GF-D8 (cell line): Measurements from ENCODE around the gene SPHKAP.
"Not testable (repeated sequence)": the region's sequence is repeated elsewhere in the genome, so short reads cannot be mapped to it uniquely, and the experiment has no call there.

Experiments used
- DNase-seq: peaks from one replicate; lab custom pipeline; 2025; lab: John Stamatoyannopoulos, UW

SPHKAP gene

DNA sequence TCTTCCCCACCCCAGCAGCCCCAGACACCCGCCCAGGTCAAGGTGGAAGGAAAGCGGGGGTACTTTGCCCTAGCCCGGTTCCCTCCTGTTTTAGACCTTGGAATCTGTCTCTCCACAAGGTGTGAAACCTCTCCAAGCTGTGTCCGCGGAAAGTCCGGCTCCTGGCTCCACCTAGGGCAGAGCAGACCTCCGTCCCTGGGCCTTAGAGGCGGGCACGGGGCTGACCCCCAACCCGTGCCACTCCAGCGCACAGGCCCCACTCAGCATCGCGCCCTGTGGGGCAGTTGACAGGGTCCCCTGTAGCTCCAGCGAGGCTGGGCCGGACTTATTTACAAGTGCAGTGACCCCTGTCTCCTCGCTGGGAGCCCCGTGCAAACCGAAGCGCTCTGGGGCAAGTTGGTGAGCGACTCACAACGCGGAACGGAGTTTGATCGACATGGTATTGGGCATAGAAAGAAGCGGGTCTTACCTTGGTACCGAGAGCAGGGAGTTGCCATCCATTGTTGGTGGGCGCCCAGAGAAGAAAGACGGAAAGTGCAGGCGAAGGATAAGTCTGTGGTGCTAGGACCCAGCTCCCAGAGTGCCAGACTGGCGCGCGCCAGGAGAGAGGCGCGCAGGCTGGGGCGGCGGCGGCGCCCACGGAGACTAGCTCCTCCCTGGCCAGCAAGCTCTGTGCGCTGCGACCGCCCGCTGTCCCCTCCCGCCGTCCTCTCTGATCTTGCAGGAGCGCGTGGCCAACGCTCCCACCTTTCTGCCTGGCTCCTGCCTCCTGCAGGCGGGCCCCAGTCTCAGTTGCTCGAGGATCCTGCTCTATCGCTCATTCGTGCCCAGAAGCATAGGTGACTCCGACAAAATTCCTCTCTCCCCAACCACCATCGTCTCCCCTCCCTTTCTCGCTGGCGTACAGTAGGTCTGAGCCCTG, at the start of gene SPHKAP:
Gene SPHKAP, minus strand, starts transcription at position 590 of the 922 bp plus-strand sequence. Its CDS starts 89 bp downstream, at position 501.
- DNase-seq: no peak

GRCh38 chr2:228227466-228227865, 46.0 kb upstream of the SPHKAP start:
- DNase-seq: no peak

GRCh38 chr2:228224410-228224809, 42.9 kb upstream of the SPHKAP start:
- no peak for DNase-seq

DNA sequence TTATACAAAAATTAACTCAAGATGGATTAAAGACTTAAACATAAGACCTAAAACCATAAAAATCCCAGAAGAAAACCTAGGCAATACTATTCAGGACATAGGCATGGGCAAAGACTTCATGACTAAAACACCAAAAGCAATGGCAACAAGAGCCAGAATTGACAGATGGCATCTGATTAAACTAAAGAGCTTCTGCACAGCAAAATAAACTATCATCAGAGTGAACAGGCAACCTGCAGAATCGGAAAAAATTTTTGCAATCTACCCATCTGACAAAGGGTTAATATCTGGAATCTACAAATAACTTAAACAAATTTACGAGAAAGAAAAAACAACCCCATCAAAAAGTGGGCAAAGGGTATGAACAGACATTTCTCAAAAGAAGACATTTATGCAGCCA, 37.1 kb upstream of the SPHKAP start:
- DNase-seq: not testable (repeated sequence)

- no peak for DNase-seq
These were observed 16.0 kb upstream of the SPHKAP start for GRCh38 chr2:228197504-228197903.

DNA sequence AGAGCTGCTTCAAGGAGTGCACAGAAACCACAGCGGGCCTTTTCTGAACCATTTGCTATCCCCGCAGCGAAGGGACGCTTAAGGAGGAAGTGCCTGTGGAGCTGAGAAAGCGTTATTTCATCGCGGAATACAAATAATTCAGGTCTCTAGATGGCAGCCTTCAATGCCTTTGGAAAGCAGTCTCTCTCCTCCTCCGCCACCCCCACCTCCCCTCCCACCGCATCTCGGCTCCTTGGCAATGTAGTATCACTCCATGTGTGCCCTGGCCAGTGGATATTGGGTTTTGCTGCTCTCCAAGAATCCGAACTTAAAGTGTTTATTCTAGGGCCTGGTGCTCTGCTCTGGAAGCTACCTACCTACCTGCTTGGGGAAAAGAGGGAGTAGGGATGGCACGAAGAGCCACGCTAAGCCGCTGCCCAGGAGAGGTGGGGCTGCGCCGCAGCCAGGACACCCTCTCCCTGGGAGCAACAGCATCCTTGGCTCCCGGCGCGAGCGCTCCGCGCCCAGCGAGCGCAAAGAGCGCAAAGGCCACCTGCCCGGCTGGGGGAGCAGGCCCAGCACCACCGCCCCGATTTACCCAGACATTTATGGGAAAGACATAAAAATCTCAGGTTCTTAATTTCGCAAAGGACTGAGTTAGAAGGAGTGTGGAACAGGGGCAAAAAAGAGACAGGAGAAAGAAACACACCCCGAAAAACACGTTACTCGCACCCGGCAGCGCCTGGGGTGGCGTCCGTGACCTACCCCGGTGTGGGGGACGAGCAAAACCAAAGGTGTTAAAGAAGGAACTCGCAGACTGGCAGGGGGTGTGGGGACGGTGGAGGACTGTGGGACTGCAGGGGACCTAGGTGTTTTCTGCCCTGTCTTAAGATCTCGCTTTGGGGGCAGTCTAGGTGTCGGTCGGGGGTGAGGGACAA, 1.0 kb downstream of the SPHKAP start:
- DNase-seq: no peak

DNA sequence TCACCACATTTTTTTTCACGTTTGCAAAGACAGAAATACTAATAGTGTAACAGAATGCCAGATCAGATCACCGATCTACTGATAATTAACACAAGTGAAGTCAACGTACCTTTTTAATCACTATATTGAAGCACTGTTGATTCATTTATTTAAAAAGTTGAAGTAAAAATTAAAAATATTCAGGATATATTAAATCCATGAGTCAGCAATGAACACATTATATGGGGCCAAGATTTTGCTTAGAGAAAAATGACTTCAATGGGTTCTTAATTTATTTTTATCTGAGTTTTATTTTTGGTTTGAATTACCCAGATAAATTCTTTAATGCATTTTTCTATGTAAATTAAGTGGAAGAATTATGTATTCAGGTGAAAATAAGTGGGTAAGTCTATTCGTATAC, 14.2 kb downstream of the SPHKAP start:
- no peak for DNase-seq

GRCh38 chr2:228164718-228165117, 16.8 kb downstream of the SPHKAP start:
- DNase-seq: no peak

DNA sequence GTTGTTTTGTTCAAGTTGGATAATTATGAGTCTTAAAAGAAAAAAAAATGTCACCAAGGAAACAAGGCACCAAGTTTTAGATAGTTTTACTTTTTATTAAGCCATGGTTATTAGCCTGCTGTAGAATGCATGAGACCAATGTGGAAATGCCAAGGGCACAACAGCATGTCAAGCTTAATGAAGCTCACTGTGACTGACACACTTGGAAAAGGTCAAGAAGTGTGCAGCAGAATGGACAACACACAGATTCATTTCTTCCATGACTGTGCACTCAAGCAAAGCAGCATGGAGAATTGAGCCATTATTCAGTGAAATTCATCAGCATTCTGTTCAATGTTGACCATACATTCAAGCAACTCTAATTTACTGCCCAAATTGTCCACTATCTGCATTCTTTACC, 23.6 kb downstream of the SPHKAP start:
- no peak for DNase-seq

DNA sequence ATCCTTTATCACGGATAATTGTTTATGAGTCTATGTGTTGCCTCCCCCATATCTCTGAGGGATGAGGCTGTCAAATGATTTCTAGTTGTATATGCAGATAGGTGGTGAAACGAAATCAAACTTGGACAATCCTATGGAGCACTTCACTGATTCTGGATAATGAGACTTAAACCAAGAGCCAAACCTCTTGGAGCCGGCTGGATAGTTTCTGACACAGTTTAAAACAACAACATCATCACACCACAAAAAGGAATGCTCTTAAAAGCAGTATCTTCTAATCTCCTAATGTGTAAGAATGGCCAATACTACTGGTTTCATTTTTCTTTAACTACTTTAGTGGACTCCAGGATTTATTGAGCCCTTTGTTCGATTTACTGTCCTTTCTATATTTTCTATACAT, 36.5 kb downstream of the SPHKAP start:
- no peak for DNase-seq

DNA sequence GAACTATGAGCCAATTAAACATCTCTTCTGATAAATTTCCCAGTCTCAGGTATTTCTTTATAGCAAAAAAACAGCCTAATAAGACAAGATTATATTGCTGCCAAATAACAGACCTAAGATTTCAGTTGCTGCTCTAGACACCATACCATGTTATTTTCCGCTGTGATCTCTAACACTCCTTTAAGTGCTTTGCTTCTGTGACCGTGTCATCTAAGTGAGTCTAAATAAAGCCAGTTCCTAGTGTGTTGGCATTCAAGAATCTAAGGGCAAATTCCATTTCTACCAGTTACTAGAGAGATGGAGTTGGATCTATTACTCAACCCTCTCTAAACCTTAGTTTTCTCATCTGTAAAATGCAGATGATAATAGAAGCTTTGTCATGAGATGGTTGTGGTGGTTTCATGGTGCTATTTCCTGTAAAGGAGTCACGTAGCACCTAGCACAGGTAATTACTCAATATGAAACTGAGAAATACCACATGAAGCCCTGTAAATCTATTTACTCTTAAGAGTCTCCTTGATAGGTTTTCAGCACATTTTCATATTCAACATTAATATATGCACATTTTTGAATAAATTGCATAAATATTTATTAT, 40.5 kb downstream of the SPHKAP start:
- no peak for DNase-seq

DNA sequence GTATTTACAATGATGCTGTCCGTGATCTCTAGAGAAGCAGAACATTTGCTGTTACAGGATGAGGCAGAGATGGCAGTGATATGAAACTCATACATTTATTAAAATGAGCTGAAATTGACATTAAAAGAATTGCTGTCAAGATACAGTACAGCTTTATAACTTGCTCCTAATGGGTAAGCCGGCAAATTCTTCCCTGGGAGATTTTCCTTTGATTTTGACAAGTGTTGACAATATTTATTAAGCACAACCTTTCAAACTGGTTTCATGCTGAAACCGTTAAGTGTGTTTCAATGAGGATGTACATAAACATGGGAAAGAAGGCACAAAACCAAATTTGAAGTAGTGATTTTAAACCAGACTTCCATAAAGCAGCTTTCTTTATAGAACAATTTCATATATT, 45.5 kb downstream of the SPHKAP start:
- no peak for DNase-seq

DNA sequence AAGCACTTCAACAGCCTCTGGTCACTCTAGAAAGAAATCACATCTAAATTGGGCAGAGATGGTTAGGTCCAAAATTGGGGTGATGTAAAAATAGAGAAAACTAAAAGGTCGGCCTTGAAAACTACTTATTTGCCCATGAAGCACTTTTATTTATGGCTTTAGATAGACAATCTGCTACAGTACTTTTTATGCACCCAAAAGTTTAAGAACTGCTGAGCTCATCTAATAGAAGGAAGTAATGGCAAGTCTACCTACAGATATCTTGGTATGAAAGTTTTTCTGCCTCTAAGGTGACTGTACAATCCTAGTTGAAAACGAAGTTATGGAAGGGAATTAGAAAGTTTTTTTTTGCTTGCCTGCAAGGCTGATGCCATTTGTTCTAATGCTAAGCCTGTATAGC, 46.2 kb downstream of the SPHKAP start:
- DNase-seq: no peak

GRCh38 chr2:228131833-228132232, 49.7 kb downstream of the SPHKAP start:
- no peak for DNase-seq

DNA sequence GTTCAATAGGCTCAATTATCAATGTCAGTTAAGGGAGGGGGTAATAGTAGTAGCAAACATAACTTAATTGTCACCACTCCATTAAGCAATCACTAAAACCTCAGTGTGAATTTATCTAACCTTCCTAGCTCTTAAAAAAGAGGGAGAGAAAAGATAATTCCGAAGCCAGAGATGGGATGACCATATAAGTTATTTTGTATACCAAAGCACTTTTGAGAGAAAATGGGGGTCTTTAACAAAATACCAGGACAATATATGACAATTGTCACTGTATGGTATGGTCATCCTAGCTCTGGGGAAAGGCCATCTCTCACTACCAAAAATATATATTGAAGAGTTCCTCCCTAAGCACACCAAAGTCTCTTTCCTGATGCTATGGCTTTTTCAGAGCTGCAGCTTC, 55.1 kb downstream of the SPHKAP start:
- DNase-seq: no peak

DNA sequence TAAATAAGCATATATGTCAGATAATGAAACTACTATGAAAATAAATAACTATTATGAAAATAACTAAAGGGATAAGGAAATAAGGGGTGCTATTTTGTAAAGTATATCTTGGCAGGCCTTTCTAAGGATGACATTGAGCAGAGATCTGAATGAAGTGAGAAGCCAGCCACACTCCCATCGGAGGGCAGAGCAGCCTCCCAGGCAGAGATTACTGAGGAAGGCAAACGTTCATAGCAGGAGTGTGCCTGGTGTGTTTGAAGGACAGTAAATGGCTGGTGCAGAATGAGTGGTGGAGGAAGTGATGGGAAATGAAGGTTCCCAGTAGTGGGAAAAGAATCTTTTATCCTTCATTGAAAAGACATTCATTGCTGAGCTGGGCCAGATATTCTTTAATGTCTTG, 62.5 kb downstream of the SPHKAP start:
- DNase-seq: no peak

GRCh38 chr2:228107846-228108245, 73.6 kb downstream of the SPHKAP start:
- no peak for DNase-seq

- DNase-seq: no peak
These were observed 75.8 kb downstream of the SPHKAP start for GRCh38 chr2:228105526-228106250.

GRCh38 chr2:228104215-228104614, 77.3 kb downstream of the SPHKAP start:
- no peak for DNase-seq

- no peak for DNase-seq
These were observed 78.1 kb downstream of the SPHKAP start for GRCh38 chr2:228103379-228103778.

- DNase-seq: no peak
These were observed 78.5 kb downstream of the SPHKAP start for GRCh38 chr2:228102949-228103348.
